Activated CD4-positive, CD25-positive, alpha-beta regulatory T cell (primary cell): ENCODE measurements around the gene SLCO2B1.
A peak's percentile ranks its signal among the peaks of the same experiment; 100 is the strongest.

Source experiments
- DNase-seq, 4 experiments: peaks; one replicate each; lab custom pipeline; 2025; lab: John Stamatoyannopoulos, UW

Gene SLCO2B1

GRCh38 chr11:75161506-75162095 lies 10.7 kb downstream of the SLCO2B1 start:
- DNase-seq: no peak

GRCh38 chr11:75162954-75163353 lies 12.0 kb downstream of the SLCO2B1 start:
- no peak for DNase-seq

GRCh38 chr11:75163921-75164849 lies 13.3 kb downstream of the SLCO2B1 start:
- no peak for DNase-seq

GRCh38 chr11:75165721-75166120 lies 14.8 kb downstream of the SLCO2B1 start:
- DNase-seq: no peak

- DNase-seq: no peak
Measured at GRCh38 chr11:75166791-75167190, 15.9 kb downstream of the SLCO2B1 start.

GRCh38 chr11:75167617-75168016 lies 16.7 kb downstream of the SLCO2B1 start:
- no peak for DNase-seq

- DNase-seq: no peak
Measured at GRCh38 chr11:75169101-75169885, 18.4 kb downstream of the SLCO2B1 start.

GRCh38 chr11:75170516-75171201 lies 19.8 kb downstream of the SLCO2B1 start:
- DNase-seq: no peak

- DNase-seq: no peak
Measured at GRCh38 chr11:75173336-75173735, 22.4 kb downstream of the SLCO2B1 start.

- peak in 2 of 4 experiments; percentile 9 to 11 for DNase-seq
Measured at GRCh38 chr11:75174781-75175370, 24.0 kb downstream of the SLCO2B1 start.

GRCh38 chr11:75182664-75183063 lies 31.8 kb downstream of the SLCO2B1 start:
- no peak for DNase-seq

- DNase-seq: no peak
Measured at GRCh38 chr11:75184051-75184450, 33.1 kb downstream of the SLCO2B1 start.

- DNase-seq: no peak
Measured at GRCh38 chr11:75184757-75185425, 34.0 kb downstream of the SLCO2B1 start.

GRCh38 chr11:75185866-75186265 lies 35.0 kb downstream of the SLCO2B1 start:
- no peak for DNase-seq

GRCh38 chr11:75186999-75187398 lies 36.1 kb downstream of the SLCO2B1 start:
- no peak for DNase-seq

- DNase-seq: no peak
Measured at GRCh38 chr11:75188671-75189070, 37.8 kb downstream of the SLCO2B1 start.

- no peak for DNase-seq
Measured at GRCh38 chr11:75189108-75189507, 38.2 kb downstream of the SLCO2B1 start.

- no peak for DNase-seq
Measured at GRCh38 chr11:75189911-75190310, 39.0 kb downstream of the SLCO2B1 start.

- no peak for DNase-seq
Measured at GRCh38 chr11:75190652-75191329, 39.9 kb downstream of the SLCO2B1 start.

- no peak for DNase-seq
Measured at GRCh38 chr11:75191330-75191717, 40.4 kb downstream of the SLCO2B1 start.
